ENCODE results near the gene MAP4K2. TPM values are rescaled to one million over a fixed set of nuclear protein-coding genes. Genes with fewer than 3 reads are reported as not detected.

Gene MAP4K2
- polyA plus RNA-seq, 10 donors: 8.2 to 19.4 (median 11.7) TPM

DNA sequence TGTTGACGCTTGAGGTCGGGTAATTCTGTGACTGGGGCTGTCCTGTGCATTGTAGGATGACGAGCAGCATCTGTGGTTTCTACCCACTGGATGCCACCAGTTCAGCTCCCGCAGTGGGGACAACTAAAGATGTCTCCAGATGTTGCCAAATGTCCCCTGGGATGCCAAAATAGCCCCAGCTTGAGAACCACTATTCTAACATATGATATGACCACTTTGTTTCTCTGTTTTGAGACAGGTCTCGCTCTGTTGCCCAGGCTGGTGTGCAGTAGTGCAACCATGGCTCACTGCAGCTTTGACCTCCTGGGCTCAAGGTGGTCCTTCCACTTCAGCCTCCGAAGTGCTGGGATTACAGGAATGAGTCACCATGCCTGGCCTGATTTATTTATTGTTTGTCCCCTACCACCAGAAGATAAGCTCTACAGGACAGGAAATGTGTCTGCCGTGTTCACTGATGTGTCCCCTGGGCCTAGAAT, 11.7 kb upstream of the MAP4K2 start:
- DNase-seq: no peak

- no peak for DNase-seq
These were observed 10.8 kb upstream of the MAP4K2 start for GRCh38 chr11:64813826-64814225.

DNA sequence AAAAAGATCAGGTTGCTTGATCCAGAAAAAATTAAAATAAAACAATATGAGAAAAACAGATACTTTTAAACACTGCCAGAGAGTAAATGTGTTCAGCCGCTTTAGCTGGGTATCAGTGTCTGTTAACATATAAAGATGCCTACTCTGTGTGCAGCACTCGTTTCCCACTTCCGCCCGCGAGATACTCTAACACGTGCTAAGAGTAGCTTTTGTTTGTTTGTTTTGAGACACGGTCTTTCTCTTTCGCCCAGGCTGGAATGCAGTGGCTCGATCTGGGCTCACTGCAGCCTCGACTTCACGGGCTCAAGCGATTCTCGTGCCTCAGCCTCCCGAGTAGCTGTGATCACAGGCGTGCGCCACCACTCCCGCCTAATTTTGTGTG, 7.9 kb upstream of the MAP4K2 start:
- DNase-seq: no peak

GRCh38 chr11:64810271-64810890, 7.4 kb upstream of the MAP4K2 start, which contains the start of gene MEN1:
TSS of gene MEN1 (minus strand) at chr11:64810551. CDS start at chr11:64810109, 442 bp downstream.
- DNase-seq: peak; percentile 95 to 98 (median 96)

DNA sequence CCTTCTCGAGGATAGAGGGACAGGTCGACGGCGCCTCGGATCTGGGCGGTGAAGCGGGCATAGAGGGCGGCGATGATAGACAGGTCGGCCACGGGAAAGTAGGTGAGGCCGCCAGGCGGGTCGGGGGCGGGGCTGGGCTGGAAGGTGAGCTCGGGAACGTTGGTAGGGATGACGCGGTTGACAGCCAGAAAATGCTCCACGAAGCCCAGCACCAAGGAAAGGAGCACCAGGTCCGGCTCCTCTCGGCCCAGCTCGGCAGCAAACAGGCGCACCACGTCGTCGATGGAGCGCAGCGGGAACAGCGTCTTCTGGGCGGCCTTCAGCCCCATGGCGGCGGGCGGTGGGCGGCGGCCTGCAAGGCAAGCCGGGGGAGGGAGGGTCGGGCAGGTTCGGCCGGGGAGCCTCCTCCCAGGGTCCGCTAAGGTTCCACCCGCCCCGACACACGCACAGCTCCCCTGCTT, 6.8 kb upstream of the MAP4K2 start:
- DNase-seq: peak in 2 of 3 donors; percentile 23 to 27

GRCh38 chr11:64805481-64805880, 2.5 kb upstream of the MAP4K2 start:
- no peak for DNase-seq

- no peak for DNase-seq
These were observed 1.6 kb upstream of the MAP4K2 start for GRCh38 chr11:64804346-64805210.

- no peak for DNase-seq
These were observed 882 bp upstream of the MAP4K2 start for GRCh38 chr11:64803846-64804345.

- peak in 1 of 3 donors; percentile 60 for DNase-seq
These were observed 450 bp downstream of the MAP4K2 start for GRCh38 chr11:64802370-64803157.

GRCh38 chr11:64801561-64802369, 1.2 kb downstream of the MAP4K2 start:
- DNase-seq: no peak

- DNase-seq: no peak
These were observed 1.9 kb downstream of the MAP4K2 start for GRCh38 chr11:64801158-64801464.

DNA sequence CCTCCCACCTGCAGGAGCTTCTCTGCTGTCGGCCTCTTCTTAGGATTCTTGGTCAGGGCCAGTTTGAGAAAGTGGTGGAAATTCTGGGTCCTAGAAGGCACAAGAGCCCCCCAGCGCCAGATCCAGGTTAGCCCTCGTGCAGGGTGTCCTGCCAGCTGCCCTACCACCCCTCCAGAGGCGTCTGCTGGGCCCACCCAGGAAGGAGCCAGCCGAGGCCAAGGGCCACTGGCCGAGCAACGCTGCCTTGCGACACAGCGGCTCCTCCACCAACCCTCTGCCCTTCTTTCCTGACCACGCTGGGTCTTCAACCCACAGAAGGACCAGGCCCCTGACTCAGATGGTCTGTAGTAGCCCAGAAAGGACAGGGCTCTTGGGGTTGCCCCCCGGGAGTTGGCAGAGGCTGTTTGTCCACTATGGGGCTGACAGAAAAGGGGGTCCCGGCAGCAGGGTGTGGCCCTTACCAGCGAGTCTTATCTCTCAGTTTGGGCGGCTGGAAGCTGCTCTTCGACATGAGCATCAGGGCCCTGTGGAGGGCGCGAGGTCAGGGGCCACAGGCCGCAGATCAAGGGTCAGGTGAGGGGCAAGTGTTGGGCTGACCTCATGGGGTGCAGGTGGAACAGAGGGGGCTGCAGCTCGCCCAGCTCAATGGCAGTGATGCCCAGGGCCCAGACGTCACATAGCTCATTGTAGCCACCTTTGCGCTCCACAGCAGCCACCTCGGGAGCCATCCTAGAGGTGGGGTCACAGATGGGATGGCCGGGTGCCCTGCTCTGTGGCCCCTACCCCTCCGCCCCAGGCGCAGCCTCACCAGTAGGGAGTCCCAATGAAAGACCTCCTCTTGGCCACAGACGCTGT, 2.5 kb downstream of the MAP4K2 start:
- no peak for DNase-seq

- DNase-seq: no peak
These were observed 3.3 kb downstream of the MAP4K2 start for GRCh38 chr11:64799623-64800302.

GRCh38 chr11:64799256-64799622, 3.8 kb downstream of the MAP4K2 start:
- DNase-seq: no peak

DNA sequence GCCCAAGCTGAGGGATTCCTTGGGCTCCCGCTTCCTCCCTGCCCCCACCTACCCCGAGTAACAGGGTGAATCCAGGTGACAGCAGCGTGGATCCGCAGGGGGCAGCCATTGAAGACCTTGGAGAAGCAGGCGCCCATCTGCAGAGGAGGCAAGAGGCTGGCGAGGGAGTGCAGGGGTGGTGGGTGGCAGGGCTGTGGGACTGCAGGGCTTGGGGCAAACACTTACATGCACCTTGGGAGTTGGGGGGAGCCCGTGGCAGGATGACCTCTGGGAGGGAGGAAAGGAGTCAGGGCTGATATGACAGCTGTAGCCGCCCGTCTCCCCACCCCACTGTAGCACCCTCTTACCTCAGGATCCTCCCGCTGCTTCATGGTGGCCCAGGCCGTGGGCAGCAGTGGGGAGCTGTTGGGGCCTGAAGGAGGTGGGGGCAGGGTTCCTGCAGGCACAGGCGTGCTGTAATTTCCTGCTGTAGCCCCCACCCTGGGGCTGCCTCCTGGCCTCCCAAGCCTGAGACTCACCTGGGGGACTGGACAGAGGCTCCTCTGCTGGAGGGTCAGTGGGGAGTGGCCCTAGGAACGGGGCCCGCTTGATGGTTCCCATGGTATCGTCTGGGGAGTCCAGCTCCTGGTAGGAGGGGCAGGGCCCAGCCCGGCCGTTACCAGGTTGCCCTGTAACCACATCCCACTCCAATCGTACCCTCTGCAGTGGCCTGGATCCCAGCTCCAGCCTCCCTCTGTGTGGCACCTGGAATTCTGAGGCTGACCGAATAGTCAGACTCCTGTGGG, 6.1 kb downstream of the MAP4K2 start:
- no peak for DNase-seq

DNA sequence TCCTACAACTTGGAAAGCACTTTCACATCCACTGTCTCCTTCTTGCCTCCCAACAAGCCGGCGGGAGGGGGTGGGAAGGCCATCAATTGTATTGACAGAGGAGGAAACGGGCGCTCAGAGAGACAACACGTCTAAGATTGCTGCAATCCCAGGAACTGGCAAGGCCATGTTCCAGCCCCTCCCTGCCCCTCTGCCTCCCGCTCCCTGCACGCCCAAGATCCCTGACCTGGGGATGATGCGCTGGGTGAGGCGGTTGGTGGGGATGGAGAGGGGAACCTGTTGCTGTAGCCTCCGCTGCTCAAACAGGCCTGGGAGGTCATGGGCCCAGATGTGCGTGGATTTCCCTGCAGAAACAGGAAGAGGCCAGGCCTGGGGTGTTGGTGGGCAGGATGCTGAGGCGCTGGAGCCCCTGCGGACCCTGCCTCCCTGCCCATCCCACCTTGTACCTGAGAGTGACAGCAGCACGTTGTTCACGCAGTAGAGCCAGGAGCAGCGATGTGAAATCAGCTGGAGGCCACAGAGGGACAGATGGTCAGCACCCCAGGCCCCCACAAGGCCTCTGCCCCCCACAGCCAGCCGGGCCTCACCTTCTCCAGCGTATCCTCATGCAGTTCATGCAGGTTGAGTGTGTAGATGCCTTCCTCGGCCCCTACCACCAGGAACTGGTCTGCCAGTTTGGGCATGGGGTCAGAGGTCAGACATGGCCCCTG, 6.8 kb downstream of the MAP4K2 start:
- DNase-seq: no peak

DNA sequence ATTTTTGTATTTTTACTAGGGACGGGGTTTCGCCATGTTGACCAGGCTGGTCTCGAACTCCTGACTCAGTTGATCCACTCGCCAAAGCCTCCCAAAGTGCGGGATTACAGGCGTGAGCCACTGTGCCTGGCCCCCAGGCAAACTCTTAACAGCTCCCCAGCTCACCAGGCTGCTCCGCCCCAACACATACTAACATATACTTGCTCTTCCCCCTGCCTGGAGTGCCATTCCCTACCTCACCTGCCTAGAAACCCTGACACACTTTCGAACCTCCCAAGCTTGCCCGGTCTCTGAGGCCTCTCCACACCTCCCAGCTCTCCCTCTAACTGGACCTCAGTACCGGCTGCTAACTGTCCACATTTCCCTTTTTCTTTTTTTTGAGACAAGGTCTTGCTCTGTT, 8.5 kb downstream of the MAP4K2 start:
- DNase-seq: no peak
